Skin epidermis (tissue), 12 donors: ENCODE results near the gene PARN.

ENCODE experiments used
- H3K27ac ChIP-seq, 21 experiments: fragments of 200-600 bp; sonication (generic) in 11 of 21; one replicate each; pipeline ENCODE4 v1.5.0; 2020; ENCODE audit warnings: mild to moderate bottlenecking in 3 of 21, inconsistent platforms in 2 of 21, moderate library complexity in 2 of 21
- H3K4me3 ChIP-seq, 7 experiments: fragments of 200-600 bp; sonication (generic) in 2 of 7; one replicate each; pipeline ENCODE4 v1.5.0; 2020; ENCODE audit warnings: inconsistent platforms in 2 of 7, mild to moderate bottlenecking in 2 of 7, moderate library complexity in 1 of 7

PARN gene

GRCh38 chr16:14505846-14506245 lies 124.2 kb downstream of the PARN start:
- Histone ChIP-seq H3K27ac (no peak overlapping the region), H3K4me3 (no peak overlapping the region)

GRCh38 chr16:14502932-14503741 lies 126.9 kb downstream of the PARN start:
- H3K27ac ChIP-seq = peak overlapping the region in 14 of 21 experiments; percentile 9 to 79 (median 56)
- H3K4me3 ChIP-seq = no peak overlapping the region

- H3K27ac ChIP-seq = peak overlapping the region in 19 of 21 experiments; percentile 9 to 79 (median 65)
- no peak overlapping the region for H3K4me3 ChIP-seq
Observed at GRCh38 chr16:14502256-14502875, 127.7 kb downstream of the PARN start.

GRCh38 chr16:14501331-14502255 lies 128.5 kb downstream of the PARN start:
- Histone ChIP-seq H3K4me3 (no peak overlapping the region), H3K27ac (peak overlapping the region in 20 of 21 experiments; percentile 9 to 79 (median 64))

GRCh38 chr16:14500791-14501190 lies 129.3 kb downstream of the PARN start:
- H3K27ac ChIP-seq = peak overlapping the region in 14 of 21 experiments; percentile 6 to 79 (median 56)
- H3K4me3 ChIP-seq = no peak overlapping the region

- H3K4me3 ChIP-seq = no peak overlapping the region
- peak overlapping the region in 5 of 21 experiments; percentile 21 to 61 (median 38) for H3K27ac ChIP-seq
Observed at GRCh38 chr16:14499110-14499509, 130.9 kb downstream of the PARN start.

GRCh38 chr16:14497245-14498082 lies 132.6 kb downstream of the PARN start:
- H3K27ac ChIP-seq = peak overlapping the region in 2 of 21 experiments; percentile 41 to 52
- H3K4me3 ChIP-seq = no peak overlapping the region

- no peak overlapping the region for H3K4me3 ChIP-seq
- H3K27ac ChIP-seq = no peak overlapping the region
Observed at GRCh38 chr16:14496786-14497185, 133.3 kb downstream of the PARN start.

GRCh38 chr16:14496047-14496770 lies 133.9 kb downstream of the PARN start:
- H3K4me3 ChIP-seq = no peak overlapping the region
- H3K27ac ChIP-seq = no peak overlapping the region

- Histone ChIP-seq H3K4me3 (no peak overlapping the region), H3K27ac (no peak overlapping the region)
Observed at GRCh38 chr16:14495213-14496046, 134.6 kb downstream of the PARN start.

GRCh38 chr16:14494396-14494966 lies 135.6 kb downstream of the PARN start:
- no peak overlapping the region for H3K4me3 ChIP-seq
- no peak overlapping the region for H3K27ac ChIP-seq

- H3K27ac ChIP-seq = no peak overlapping the region
- no peak overlapping the region for H3K4me3 ChIP-seq
Observed at GRCh38 chr16:14493791-14494190, 136.3 kb downstream of the PARN start.

GRCh38 chr16:14492614-14493013 lies 137.4 kb downstream of the PARN start:
- Histone ChIP-seq H3K27ac (no peak overlapping the region), H3K4me3 (no peak overlapping the region)

- H3K27ac ChIP-seq = peak overlapping the region in 1 of 21 experiments; percentile 35
- H3K4me3 ChIP-seq = no peak overlapping the region
Observed at GRCh38 chr16:14491861-14492529, 138.1 kb downstream of the PARN start.

- no peak overlapping the region for H3K4me3 ChIP-seq
- peak overlapping the region in 2 of 21 experiments; percentile 25 to 48 for H3K27ac ChIP-seq
Observed at GRCh38 chr16:14490235-14490634, 139.8 kb downstream of the PARN start.

- peak overlapping the region in 2 of 21 experiments; percentile 25 to 48 for H3K27ac ChIP-seq
Observed at GRCh38 chr16:14489460-14489859, 140.6 kb downstream of the PARN start.

GRCh38 chr16:14487579-14487978 lies 142.5 kb downstream of the PARN start:
- peak overlapping the region in 5 of 7 experiments; percentile 2 to 39 (median 12) for H3K4me3 ChIP-seq
- H3K27ac ChIP-seq = peak overlapping the region in 13 of 21 experiments; percentile 29 to 80 (median 60)

More at GRCh38 chr16:14489460-14489859, 140.6 kb downstream of the PARN start:
- no peak overlapping the region for H3K4me3 ChIP-seq
